ENCODE data around the gene KCNJ15.
A peak's percentile ranks its signal among the peaks of the same experiment; 100 is the strongest.
"Not testable (repeated sequence)": the region's sequence is repeated elsewhere in the genome, so short reads cannot be mapped to it uniquely, and the experiment has no call there.

The KCNJ15 gene

GRCh38 chr21:38256599-38257302 is at the start of gene KCNJ15:
Gene KCNJ15, plus strand, starts transcription at chr21:38256991. Its CDS starts 42,271 bp downstream, at chr21:38299262.
- no peak for DNase-seq

GRCh38 chr21:38208118-38208517 is 48.7 kb upstream of the KCNJ15 start:
- DNase-seq: peak in 1 of 3 experiments; percentile 15

- no peak for DNase-seq
These were observed 45.5 kb upstream of the KCNJ15 start for GRCh38 chr21:38211321-38211720.

- DNase-seq: no peak
These were observed 44.1 kb upstream of the KCNJ15 start for GRCh38 chr21:38212706-38213105.

DNA sequence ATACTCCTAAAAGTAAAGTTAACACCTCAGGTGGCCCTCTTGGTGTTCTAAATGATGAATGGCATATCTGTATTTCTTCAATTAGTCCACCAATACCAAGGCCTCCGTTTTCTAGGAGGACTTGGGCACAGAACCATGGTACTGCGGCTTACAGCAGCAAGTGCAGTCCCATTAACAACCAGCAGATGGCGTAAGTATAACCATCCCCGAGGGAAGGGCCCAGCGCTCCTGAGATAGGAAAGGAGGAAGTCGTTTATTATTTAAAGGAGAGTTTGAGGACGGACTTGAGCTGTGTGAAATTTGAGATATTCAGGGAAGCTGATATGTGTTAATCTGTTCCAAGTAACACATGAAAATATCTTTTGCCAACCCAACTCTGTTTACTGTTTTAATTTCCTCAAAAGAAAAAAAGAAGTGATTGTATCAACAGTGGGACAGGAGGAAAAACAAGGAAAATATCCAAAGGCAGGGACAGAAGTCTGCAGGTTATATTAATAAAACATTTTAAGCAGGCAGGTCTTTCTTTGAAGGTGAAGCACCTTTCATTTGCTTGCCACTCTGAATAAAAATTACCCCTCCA is 37.7 kb upstream of the KCNJ15 start:
- DNase-seq: peak; percentile 54 to 80 (median 66)

DNA sequence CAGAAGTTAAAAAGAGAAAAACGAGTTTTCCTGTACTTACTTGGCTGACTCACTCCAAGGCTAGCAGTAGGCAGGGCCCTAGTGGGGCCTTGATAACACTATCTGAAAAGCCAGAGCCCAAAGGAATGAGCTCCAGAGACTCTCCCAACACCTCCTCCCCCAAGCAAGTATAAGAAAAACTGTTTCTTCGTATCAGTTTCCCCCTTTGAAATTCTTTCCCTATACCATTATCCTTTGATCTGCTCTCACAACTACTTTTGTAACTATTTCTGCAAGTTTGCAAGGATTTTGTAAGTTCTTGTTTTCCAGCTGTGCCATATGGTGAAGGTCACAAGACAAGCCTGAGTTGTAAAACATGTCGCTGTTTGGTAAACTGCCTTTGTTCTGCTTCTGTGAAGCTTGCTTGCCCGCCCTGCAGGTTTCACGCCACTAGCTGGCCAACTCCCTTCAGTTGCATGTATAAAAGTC is 36.5 kb upstream of the KCNJ15 start:
- no peak for DNase-seq

GRCh38 chr21:38221594-38221993 is 35.2 kb upstream of the KCNJ15 start:
- DNase-seq: no peak

DNA sequence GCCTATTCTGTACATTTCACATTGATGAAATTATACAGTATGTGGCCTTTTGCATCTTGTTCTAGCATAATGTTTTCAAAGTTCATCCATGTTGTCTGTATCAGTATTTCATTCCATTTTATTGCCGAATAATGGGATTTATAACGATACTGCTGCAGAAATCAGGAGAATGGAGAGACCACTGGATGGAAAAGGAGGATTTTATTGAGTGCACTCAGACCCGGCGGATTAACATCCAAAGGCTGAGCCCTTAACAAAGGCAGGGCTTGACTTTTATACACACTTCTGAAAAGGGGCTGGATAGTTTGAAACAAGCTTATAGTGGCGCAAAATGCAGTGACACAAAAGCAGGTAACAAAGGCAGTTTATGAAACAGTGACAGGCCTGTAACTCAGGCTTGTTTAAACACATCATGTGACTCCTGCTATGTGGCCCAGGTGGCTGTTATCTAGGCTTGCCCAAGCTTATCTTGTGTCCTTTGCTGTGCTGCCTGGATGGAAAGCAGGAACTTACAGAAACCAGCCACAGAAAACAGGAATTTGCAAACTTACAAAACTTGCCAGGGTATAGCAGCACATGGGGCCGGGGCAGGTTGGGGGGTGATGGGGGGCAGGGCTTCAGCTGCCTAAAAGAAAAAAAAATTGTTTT is 32.8 kb upstream of the KCNJ15 start:
- peak in 2 of 3 experiments; percentile 13 to 18 for DNase-seq

DNA sequence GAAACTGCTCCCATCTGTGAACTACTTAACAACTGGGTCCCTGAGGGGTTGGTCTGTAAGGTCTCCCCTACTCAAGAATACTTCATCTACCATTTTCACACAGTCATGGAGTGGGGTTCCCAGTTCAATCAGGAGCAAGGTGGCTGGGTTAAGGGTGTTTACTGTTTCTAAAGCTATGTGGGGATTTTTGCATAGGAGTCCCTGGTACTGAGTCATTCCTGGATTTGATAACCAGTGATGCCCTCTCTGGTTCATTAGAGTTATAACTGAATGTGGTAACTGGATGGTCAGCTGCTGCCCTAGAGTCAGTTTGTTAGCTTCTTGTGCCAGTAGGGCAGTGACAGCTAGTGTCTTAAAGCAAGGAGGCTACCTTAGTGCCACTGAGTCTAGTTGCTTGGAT is 29.4 kb upstream of the KCNJ15 start:
- no peak for DNase-seq

GRCh38 chr21:38228115-38228514 is 28.7 kb upstream of the KCNJ15 start:
- DNase-seq: peak in 1 of 3 experiments; percentile 9

GRCh38 chr21:38228537-38228936 is 28.3 kb upstream of the KCNJ15 start:
- DNase-seq: no peak

GRCh38 chr21:38229260-38229877 is 27.4 kb upstream of the KCNJ15 start:
- DNase-seq: peak in 1 of 3 experiments; percentile 13

DNA sequence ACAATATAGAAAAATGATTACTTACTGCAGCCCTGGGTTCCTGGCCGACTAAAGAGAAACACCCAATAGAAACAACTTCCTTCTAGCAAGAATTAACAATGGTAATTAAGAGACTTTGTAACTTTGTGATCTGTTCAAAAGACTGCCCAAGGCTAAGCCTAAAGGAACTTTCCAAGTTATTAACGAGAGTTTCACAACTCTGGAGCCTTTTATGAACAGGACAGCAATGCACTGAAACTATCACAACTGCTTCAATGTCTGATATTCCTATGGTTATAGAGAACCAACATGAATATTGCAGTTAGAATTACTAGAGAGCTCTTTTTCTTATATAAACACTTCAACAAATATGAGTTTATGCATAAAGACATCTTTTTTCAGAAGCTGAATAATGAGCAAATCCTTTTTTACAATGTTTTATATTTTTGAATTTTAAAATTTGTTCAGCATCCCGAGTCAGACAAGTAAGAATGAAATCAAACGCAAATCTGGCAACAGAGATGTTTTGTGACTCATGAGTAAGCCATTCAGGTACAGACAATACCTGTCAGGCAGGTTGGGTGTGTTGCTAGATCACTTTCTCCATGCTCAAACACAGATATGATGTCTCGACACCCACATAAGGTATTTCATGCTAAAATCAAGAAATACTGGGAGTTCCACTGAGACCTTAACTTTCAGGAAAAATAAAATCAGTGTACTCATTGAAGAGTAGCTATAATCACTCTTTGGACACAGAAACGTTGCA is 22.2 kb upstream of the KCNJ15 start:
- no peak for DNase-seq

DNA sequence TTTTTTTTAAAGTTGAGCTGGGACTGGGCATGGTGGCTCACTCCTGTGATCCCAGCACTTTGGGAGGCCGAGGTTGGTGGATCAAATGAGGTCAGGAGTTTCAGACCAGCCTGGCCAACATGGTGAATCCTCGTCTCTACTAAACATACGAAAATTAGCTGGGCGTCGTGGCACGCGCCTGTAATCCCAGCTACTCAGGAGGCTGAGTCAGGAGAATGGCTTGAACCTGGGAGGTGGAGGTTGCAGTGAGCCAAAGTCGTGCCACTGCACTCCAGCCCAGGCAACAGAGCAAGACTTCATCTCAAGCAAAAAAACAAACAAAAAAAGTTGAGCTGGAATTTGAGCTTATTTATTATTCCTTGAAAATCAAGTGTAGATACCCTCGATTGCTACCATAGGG is 21.5 kb upstream of the KCNJ15 start:
- DNase-seq: not testable (repeated sequence)

GRCh38 chr21:38236232-38236631 is 20.6 kb upstream of the KCNJ15 start:
- DNase-seq: no peak

DNA sequence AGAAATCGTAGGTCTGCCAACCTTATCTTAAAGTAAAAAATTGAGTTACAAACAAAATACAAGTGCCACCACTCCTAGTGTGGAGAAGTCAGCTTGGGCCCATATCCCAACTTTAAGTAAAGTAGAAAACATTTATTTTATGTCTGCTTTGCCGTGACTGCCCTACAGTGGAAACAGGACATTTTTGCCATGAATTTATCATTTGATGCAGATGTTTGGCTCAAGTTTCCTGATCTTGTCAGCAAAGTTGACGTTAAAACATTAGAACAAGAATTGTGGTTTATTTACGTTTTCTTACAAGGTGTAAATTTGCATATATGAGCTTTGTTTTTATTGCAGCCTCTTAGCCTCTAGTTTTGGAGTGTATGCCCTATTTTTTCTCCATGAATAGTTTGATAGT is 17.1 kb upstream of the KCNJ15 start:
- DNase-seq: no peak

GRCh38 chr21:38240129-38240528 is 16.7 kb upstream of the KCNJ15 start:
- no peak for DNase-seq

GRCh38 chr21:38241029-38241740 is 15.6 kb upstream of the KCNJ15 start:
- no peak for DNase-seq

- no peak for DNase-seq
These were observed 14.7 kb upstream of the KCNJ15 start for GRCh38 chr21:38242061-38242460.

DNA sequence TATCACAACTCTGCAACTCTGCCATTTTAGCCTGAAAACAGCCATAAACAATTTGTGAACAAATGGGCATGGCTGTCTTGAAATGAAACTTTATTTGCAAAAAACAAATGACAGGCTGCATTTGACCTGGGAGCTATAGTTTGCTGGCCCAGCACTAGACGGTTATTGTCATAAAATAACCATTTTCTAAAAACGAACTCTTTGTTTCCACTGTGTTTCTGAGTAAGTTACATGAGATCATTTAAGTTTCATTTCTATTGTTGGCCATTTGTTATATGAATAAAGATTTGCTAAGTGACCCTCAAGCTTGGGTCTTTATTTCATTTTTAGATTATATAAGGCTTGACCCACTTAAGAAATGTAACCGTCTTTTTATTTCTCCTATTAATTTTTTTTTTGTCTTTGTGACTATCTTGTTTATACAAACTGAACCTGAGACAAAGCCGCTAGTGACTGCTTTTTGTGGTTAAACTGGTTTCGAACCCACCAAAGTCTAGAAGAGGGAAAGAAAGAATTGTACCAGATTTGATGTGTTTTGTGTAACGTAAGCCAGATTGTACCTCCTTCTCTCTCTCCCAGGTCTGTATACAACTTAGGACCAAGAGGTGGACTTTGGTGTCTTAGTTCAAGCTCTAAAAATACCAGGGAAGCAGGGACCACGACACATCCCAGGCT is 12.9 kb upstream of the KCNJ15 start:
- DNase-seq: no peak

DNA sequence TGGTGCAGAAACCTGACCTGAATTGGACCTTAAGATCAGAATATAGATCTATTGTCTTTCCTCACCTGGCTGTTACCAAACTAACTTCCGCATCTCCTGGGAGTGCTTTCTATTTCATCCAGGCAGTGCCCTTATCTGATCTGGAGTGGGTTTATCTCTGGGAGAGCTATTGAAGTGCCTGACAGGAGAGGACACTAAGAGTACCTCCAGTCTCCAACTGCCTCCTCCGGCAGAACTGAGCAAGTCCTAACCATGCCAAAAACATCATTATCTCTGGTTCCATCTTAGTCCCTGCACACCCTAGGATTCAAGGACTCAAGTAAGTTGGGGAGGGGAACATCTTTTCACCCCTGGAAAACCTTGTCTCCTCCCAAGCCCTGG is 12.4 kb upstream of the KCNJ15 start:
- no peak for DNase-seq
